ENCODE results near the gene GRID2. TPM values are rescaled to one million over a fixed set of nuclear protein-coding genes. Genes with fewer than 3 reads are reported as not detected.

Gene GRID2
- polyA plus RNA-seq, 1 donor (not counting 4 experiments of a cell fraction or from before 2014, with no cell fraction given), result not detected

DNA sequence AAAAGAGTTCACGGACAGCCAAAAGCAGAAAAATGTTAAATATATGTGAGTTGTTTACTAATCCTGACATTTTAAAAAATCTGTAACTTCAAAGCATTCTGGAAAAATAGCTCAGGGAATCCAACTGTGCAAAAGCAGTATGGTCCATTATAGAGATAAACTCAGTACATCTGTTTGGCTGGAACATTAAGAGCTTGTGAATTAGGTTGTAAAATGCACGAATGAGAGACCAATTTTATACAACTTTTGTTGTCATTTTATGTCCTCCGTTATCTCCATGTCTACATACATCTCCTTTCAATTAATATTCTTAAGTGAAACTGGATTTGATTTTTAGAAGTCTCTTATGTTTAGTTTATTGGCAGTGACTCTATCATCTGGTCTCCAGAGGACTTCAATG, 1157.8 kb downstream of the GRID2 start:
- no peak overlapping the region for H3K4me2 ChIP-seq (ENCODE audit: control insufficient read depth, extremely low read depth, insufficient read depth, low read depth, low read length)
- no peak for FAIRE-seq

GRCh38 chr4:93466446-93466845, 1162.7 kb downstream of the GRID2 start:
- TF ChIP-seq EZH2 (IDR thresholded peaks at IDR 0.05; ENCODE audit: low read length), result no peak
- TF ChIP-seq CTCF (optimal IDR thresholded peaks at IDR 0.05 in 1 of 3, IDR thresholded peaks at IDR 0.05 in 1 of 3, conservative IDR thresholded peaks at IDR 0.05 in 1 of 3; ENCODE audit: extremely low read depth in 1 of 3, insufficient read depth in 2 of 3, low read length in 3 of 3), result no peak
- Histone ChIP-seq H3K9me3 (ENCODE audit: control insufficient read depth, low read depth, low read length) (no peaks in the 10 kb centered on the region), H3K79me2 (ENCODE audit: control insufficient read depth, insufficient read depth, low read length) (no peaks in the 10 kb centered on the region), H3K4me3 (ENCODE audit: control insufficient read depth in 2 of 3, extremely low read depth in 1 of 3, insufficient read depth in 2 of 3, low read depth in 1 of 3, low read length in 3 of 3) (no peak overlapping the region), H3K4me1 (ENCODE audit: control insufficient read depth, extremely low read depth, insufficient read depth, low read length) (no peaks in the 10 kb centered on the region), H3K9me1 (ENCODE audit: control insufficient read depth, extremely low read depth, insufficient read depth, low read length) (no peaks in the 10 kb centered on the region), H3K27ac (ENCODE audit: control insufficient read depth, insufficient read depth, low read length) (no peak overlapping the region), H3K36me3 (ENCODE audit: control insufficient read depth in 2 of 2, extremely low read depth in 1 of 2, insufficient read depth in 2 of 2, low read length in 2 of 2) (no peaks in the 10 kb centered on the region), H3K4me2 (ENCODE audit: control insufficient read depth, extremely low read depth, insufficient read depth, low read depth, low read length) (no peak overlapping the region), H3K9ac (ENCODE audit: control insufficient read depth, extremely low read depth, insufficient read depth, low read length) (no peak overlapping the region), H4K20me1 (ENCODE audit: control insufficient read depth, extremely low read depth, insufficient read depth, low read length) (no peaks in the 10 kb centered on the region), H3K27me3 (ENCODE audit: control insufficient read depth, extremely low read depth, insufficient read depth, low read length) (no peaks in the 10 kb centered on the region), H2AFZ (ENCODE audit: control insufficient read depth, low read length) (no peak overlapping the region)
- FAIRE-seq, result no peak
- DNase-seq (ENCODE audit: low read depth, low spot score), result no peak
- dilution Hi-C loops (cut with MboI; ENCODE audit: extremely low pct_ligation_motif_present, low sequenced_read_pairs), result no loop called here

More for the DNA sequence above, 1157.8 kb downstream of the GRID2 start:
- dilution Hi-C loops (cut with MboI; ENCODE audit: extremely low pct_ligation_motif_present, low sequenced_read_pairs), result no loop called here
- no peaks in the 10 kb centered on the region for H3K9me1 ChIP-seq (ENCODE audit: control insufficient read depth, extremely low read depth, insufficient read depth, low read length)
- H3K79me2 ChIP-seq (ENCODE audit: control insufficient read depth, insufficient read depth, low read length), result no peaks in the 10 kb centered on the region
- H3K27me3 ChIP-seq (ENCODE audit: control insufficient read depth, extremely low read depth, insufficient read depth, low read length), result no peaks in the 10 kb centered on the region
- no peaks in the 10 kb centered on the region for H3K9me3 ChIP-seq (ENCODE audit: control insufficient read depth, low read depth, low read length)
- H3K4me3 ChIP-seq (ENCODE audit: control insufficient read depth in 2 of 3, extremely low read depth in 1 of 3, insufficient read depth in 2 of 3, low read depth in 1 of 3, low read length in 3 of 3), result no peak overlapping the region
- no peak overlapping the region for H3K27ac ChIP-seq (ENCODE audit: control insufficient read depth, insufficient read depth, low read length)
- TF ChIP-seq EZH2 (IDR thresholded peaks at IDR 0.05; ENCODE audit: low read length) (no peak), CTCF (optimal IDR thresholded peaks at IDR 0.05 in 1 of 3, IDR thresholded peaks at IDR 0.05 in 1 of 3, conservative IDR thresholded peaks at IDR 0.05 in 1 of 3; ENCODE audit: extremely low read depth in 1 of 3, insufficient read depth in 2 of 3, low read length in 3 of 3) (no peak)
- H3K9ac ChIP-seq (ENCODE audit: control insufficient read depth, extremely low read depth, insufficient read depth, low read length), result no peak overlapping the region
- H4K20me1 ChIP-seq (ENCODE audit: control insufficient read depth, extremely low read depth, insufficient read depth, low read length), result no peaks in the 10 kb centered on the region
- no peaks in the 10 kb centered on the region for H3K36me3 ChIP-seq (ENCODE audit: control insufficient read depth in 2 of 2, extremely low read depth in 1 of 2, insufficient read depth in 2 of 2, low read length in 2 of 2)
- H3K4me1 ChIP-seq (ENCODE audit: control insufficient read depth, extremely low read depth, insufficient read depth, low read length), result no peaks in the 10 kb centered on the region
- H2AFZ ChIP-seq (ENCODE audit: control insufficient read depth, low read length), result no peak overlapping the region
- no peak for DNase-seq (ENCODE audit: low read depth, low spot score)
